Sigmoid colon (tissue), 7 donors: Measurements from ENCODE around the gene CCDC93. TPM values are rescaled to one million over a fixed set of nuclear protein-coding genes. Genes with fewer than 3 reads are reported as not detected.

Source experiments
- DNase-seq: peaks from one replicate; pipeline ENCODE4 v3.0.0-alpha.2; 2019
- H3K27ac ChIP-seq, 4 donors: fragments of 200-600 bp; sonication (generic); one replicate each; pipeline ENCODE4 v1.5.1; 2016 to 2019; ENCODE audit warnings: mild to moderate bottlenecking in 1 of 4
- H3K27me3 ChIP-seq, 3 donors: fragments of 200-600 bp; sonication (generic); one replicate each; pipeline ENCODE4 v1.5.1; 2019; ENCODE audit warnings: mild to moderate bottlenecking in 1 of 3
- H3K36me3 ChIP-seq, 4 donors: fragments of 200-600 bp; sonication (generic); one replicate each; pipeline ENCODE4 v1.5.1; 2016 to 2019
- H3K4me1 ChIP-seq, 4 donors: fragments of 200-600 bp; sonication (generic); one replicate each; pipeline ENCODE4 v1.5.1; 2017 to 2019
- H3K4me3 ChIP-seq, 4 donors: fragments of 200-600 bp; sonication (generic); one replicate each; pipeline ENCODE4 v1.5.1; 2017 to 2019; ENCODE audit warnings: mild to moderate bottlenecking in 2 of 4, moderate library complexity in 1 of 4
- H3K9me3 ChIP-seq, 4 donors: fragments of 200-600 bp in 3 of 4; sonication (generic) in 3 of 4; one replicate each; pipeline versions ENCODE4 v1.5.1 to v1.6.1; 2013 to 2019
- CTCF ChIP-seq, 4 experiments: fragments of 450-650 bp in 3 of 4; fragments of 200-600 bp in 1 of 4; IDR thresholded peaks; one replicate each; pipeline ENCODE4 v1.5.1; 2016 to 2019; ENCODE audit warnings: antibody characterized with exemption in 4 of 4, mild to moderate bottlenecking in 3 of 4, moderate library complexity in 2 of 4
- EP300 ChIP-seq, 4 donors: sonication (generic); formaldehyde crosslinking; IDR thresholded peaks; one replicate each; pipeline ENCODE4 v1.6.1; 2017; ENCODE audit warnings: antibody characterized with exemption in 4 of 4
- POLR2A ChIP-seq, 2 donors: fragments of 450-650 bp; IDR thresholded peaks; one replicate each; pipeline ENCODE4 v1.6.1; 2016; ENCODE audit warnings: antibody characterized with exemption in 2 of 2, mild to moderate bottlenecking in 2 of 2, moderate library complexity in 2 of 2
- POLR2AphosphoS5 ChIP-seq, 4 donors: sonication (generic); formaldehyde crosslinking; IDR thresholded peaks; one replicate each; pipeline ENCODE4 v1.6.1; 2017; ENCODE audit warnings: antibody characterized with exemption in 4 of 4
- WGBS, 2 donors: extraction: QIAGEN DNeasy Blood & Tissue Kit; methylation state at CpG; one replicate each; pipeline ENCODE4 v1.1.7; 2013; 5-methylcytosine and 5-hydroxymethylcytosine counted together
- intact Hi-C: fragments of 100-400 bp; cut with DNase I; formaldehyde crosslinking; loops from one replicate; pipeline ENCODE4 v1.15.1; 2023
- polyA plus RNA-seq, 3 donors: library from polyadenylated mRNA; stranded (reverse); fragments of 200-250 nt; gene quantifications; one replicate each; pipeline ENCODE4 v1.2.3, GENCODE V29; 2013
- total RNA-seq, 4 donors: library from RNA; depleted of rRNA; stranded (reverse); fragments of >200 nt; gene quantifications; one replicate each; pipeline ENCODE4 v1.1.0, GENCODE V29; 2016
- donor health status: healthy with polysubstance abuse.
- donor health status: Bipolar disorder and iron deficiency.
- donor health status: healthy.

Gene CCDC93
- total and polyA plus RNA-seq, 7 donors = 4.2 to 25.5 (median 12.5) TPM

GRCh38 chr2:117996525-117996924, 17.3 kb downstream of the CCDC93 start:
- Histone ChIP-seq H3K4me3 (no peak overlapping the region), H3K9me3 (no peaks in the 10 kb centered on the region), H3K4me1 (no peaks in the 10 kb centered on the region), H3K27ac (no peak overlapping the region), H3K36me3 (peaks cover 11 to 94% (median 46%) of the 10 kb centered on the region in 4 donors), H3K27me3 (no peaks in the 10 kb centered on the region)
- TF ChIP-seq POLR2AphosphoS5 (IDR thresholded peaks at IDR 0.05) = no peak
- no peak for TF ChIP-seq POLR2A (IDR thresholded peaks at IDR 0.05)
- DNase-seq = no peak
- WGBS, 2 donors = 55 to 87% methylated on average over 3 of the region's 3 CpGs
- intact Hi-C loops = no loop called here

DNA sequence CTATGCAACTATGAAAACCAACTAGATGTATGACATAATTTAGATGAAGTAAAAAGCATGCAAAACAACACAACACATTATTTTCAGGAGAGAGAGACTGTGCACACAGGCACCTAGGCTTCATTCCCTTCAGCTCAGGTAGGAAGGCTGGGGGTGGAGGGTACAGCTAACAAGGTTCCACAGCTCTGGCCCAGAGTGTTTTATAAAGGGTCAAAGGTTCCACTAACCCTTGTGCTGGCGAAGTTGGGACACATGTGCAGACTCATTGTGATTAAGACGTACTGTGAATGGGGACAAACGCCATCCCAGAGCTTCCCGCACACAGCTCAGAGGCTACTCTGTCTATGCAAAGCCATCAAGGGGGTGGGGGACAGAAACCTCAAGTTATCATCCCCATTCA, 19.1 kb downstream of the CCDC93 start:
- TF ChIP-seq POLR2A (IDR thresholded peaks at IDR 0.05) (no peak), CTCF (IDR thresholded peaks at IDR 0.05) (no peak), EP300 (IDR thresholded peaks at IDR 0.05) (no peak), POLR2AphosphoS5 (IDR thresholded peaks at IDR 0.05) (no peak)

GRCh38 chr2:117989854-117990438, 23.9 kb downstream of the CCDC93 start:
- DNase-seq = no peak
- no peaks in the 10 kb centered on the region for H3K27me3 ChIP-seq
- no peak overlapping the region for H3K27ac ChIP-seq
- intact Hi-C loops = no loop called here
- H3K9me3 ChIP-seq = no peaks in the 10 kb centered on the region
- WGBS, 2 donors = 99% methylated on average over 1 of the region's 1 CpG
- no peak overlapping the region for H3K4me3 ChIP-seq
- no peaks in the 10 kb centered on the region for H3K4me1 ChIP-seq
- no peak for TF ChIP-seq POLR2A (IDR thresholded peaks at IDR 0.05)
- no peak for TF ChIP-seq POLR2AphosphoS5 (IDR thresholded peaks at IDR 0.05)
- TF ChIP-seq CTCF (IDR thresholded peaks at IDR 0.05) = no peak
- TF ChIP-seq EP300 (IDR thresholded peaks at IDR 0.05) = no peak
- H3K36me3 ChIP-seq = peaks cover 0 to 76% (median 16%) of the 10 kb centered on the region in 4 donors

More for the DNA sequence above, 19.1 kb downstream of the CCDC93 start:
- Histone ChIP-seq H3K27me3 (no peaks in the 10 kb centered on the region), H3K36me3 (peaks cover under 1 to 98% (median 40%) of the 10 kb centered on the region in 4 donors), H3K4me1 (no peaks in the 10 kb centered on the region), H3K27ac (no peak overlapping the region), H3K9me3 (no peaks in the 10 kb centered on the region), H3K4me3 (no peak overlapping the region)
- 67 to 79% methylated on average over 4 of the region's 4 CpGs for WGBS, 2 donors
- no peak for DNase-seq
- intact Hi-C loops = no loop called here

GRCh38 chr2:117987121-117987520, 26.7 kb downstream of the CCDC93 start:
- peaks cover 0 to 65% (median 4%) of the 10 kb centered on the region in 4 donors for H3K36me3 ChIP-seq
- H3K27me3 ChIP-seq = no peaks in the 10 kb centered on the region
- TF ChIP-seq EP300 (IDR thresholded peaks at IDR 0.05) = no peak
- TF ChIP-seq POLR2A (IDR thresholded peaks at IDR 0.05) = no peak
- no peak for TF ChIP-seq POLR2AphosphoS5 (IDR thresholded peaks at IDR 0.05)
- TF ChIP-seq CTCF (IDR thresholded peaks at IDR 0.05) = no peak
- H3K4me3 ChIP-seq = no peak overlapping the region
- no peak overlapping the region for H3K27ac ChIP-seq
- no peak for DNase-seq
- H3K4me1 ChIP-seq = no peaks in the 10 kb centered on the region
- intact Hi-C loops = no loop called here
- H3K9me3 ChIP-seq = no peaks in the 10 kb centered on the region
- whole genome bisulfite sequencing, 2 donors = 98% methylated on average over 2 of the region's 2 CpGs

GRCh38 chr2:117985092-117985491, 28.8 kb downstream of the CCDC93 start:
- no peak for DNase-seq
- Histone ChIP-seq H3K4me1 (peaks cover 0 to 13% (median 3%) of the 10 kb centered on the region in 4 donors), H3K36me3 (peaks cover 0 to 46% (median 2%) of the 10 kb centered on the region in 4 donors), H3K9me3 (no peaks in the 10 kb centered on the region), H3K27me3 (no peaks in the 10 kb centered on the region), H3K27ac (no peak overlapping the region), H3K4me3 (no peak overlapping the region)
- intact Hi-C loops = no loop called here
- WGBS, 2 donors = 85 to 87% methylated on average over 2 of the region's 2 CpGs
- TF ChIP-seq POLR2A (IDR thresholded peaks at IDR 0.05) = no peak
- TF ChIP-seq POLR2AphosphoS5 (IDR thresholded peaks at IDR 0.05) = no peak
- TF ChIP-seq CTCF (IDR thresholded peaks at IDR 0.05) = no peak
- TF ChIP-seq EP300 (IDR thresholded peaks at IDR 0.05) = no peak
